Smooth muscle cell (in vitro differentiated cells): ENCODE results near the gene CREB3L2. TPM values are rescaled to one million over a fixed set of nuclear protein-coding genes. Genes with fewer than 3 reads are reported as not detected.

Experiments
- DNase-seq: peaks from one replicate; lab custom pipeline; 2025; ENCODE audit not compliant: unreplicated experiment; lab: John Stamatoyannopoulos, UW
- H2AFZ ChIP-seq: fragments of 200-600 bp; sonication (generic); 2 replicates; pipeline ENCODE4 v1.6.0; 2016; ENCODE audit warnings: antibody characterized with exemption, low read depth, mild to moderate bottlenecking
- H3F3A ChIP-seq: fragments of 200-600 bp; sonication (generic); 2 replicates; pipeline ENCODE4 v1.6.0; 2017; ENCODE audit warnings: antibody characterized with exemption, low read depth
- H3K27ac ChIP-seq: fragments of 200-600 bp; sonication (generic); 2 replicates; pipeline ENCODE4 v1.5.1; 2016; ENCODE audit warnings: low read depth, mild to moderate bottlenecking
- H3K27me3 ChIP-seq: fragments of 200-600 bp; sonication (generic); 2 replicates; pipeline ENCODE4 v1.6.1; 2016; ENCODE audit warnings: low read depth, mild to moderate bottlenecking
- H3K36me3 ChIP-seq: fragments of 200-600 bp; sonication (generic); 2 replicates; pipeline ENCODE4 v1.5.1; 2016; ENCODE audit warnings: low read depth
- H3K4me1 ChIP-seq: fragments of 200-600 bp; sonication (generic); 2 replicates; pipeline ENCODE4 v1.5.1; 2016; ENCODE audit warnings: low read depth
- H3K4me2 ChIP-seq: fragments of 200-600 bp; sonication (generic); 2 replicates; pipeline ENCODE4 v1.6.0; 2016; ENCODE audit warnings: mild to moderate bottlenecking
- H3K4me3 ChIP-seq: fragments of 200-600 bp; sonication (generic); 2 replicates; pipeline ENCODE4 v1.5.1; 2016; ENCODE audit warnings: mild to moderate bottlenecking
- H3K79me2 ChIP-seq: fragments of 200-600 bp; sonication (generic); 2 replicates; pipeline ENCODE4 v1.6.0; 2016; ENCODE audit warnings: low read depth, mild to moderate bottlenecking
- H3K9ac ChIP-seq: fragments of 200-600 bp; sonication (generic); 2 replicates; pipeline ENCODE4 v1.6.0; 2016; ENCODE audit warnings: low read depth
- H3K9me3 ChIP-seq: fragments of 200-600 bp; sonication (generic); replicated peaks from 2 replicates; pipeline ENCODE4 v1.5.1; 2016; ENCODE audit warnings: low read depth
- H4K20me1 ChIP-seq: fragments of 200-600 bp; sonication (generic); 2 replicates; pipeline ENCODE4 v1.6.0; 2016; ENCODE audit warnings: low read depth
- WGBS: methylation state at CpG from one replicate; pipeline ENCODE4 v1.1.7; 2016; ENCODE audit warnings: low lambda C conversion rate; 5-methylcytosine and 5-hydroxymethylcytosine counted together
- polyA plus RNA-seq: library from polyadenylated mRNA; unstranded; fragments of >200 nt; fragmentation: Nextera tagmentation; extraction: Ambion mirVana; gene quantifications from 2 replicates; pipeline ENCODE4 v1.2.1, GENCODE V29; 2016
- total RNA-seq: library from RNA; depleted of rRNA; stranded (reverse); fragments of >200 nt; gene quantifications from 2 replicates; pipeline ENCODE4 v1.2.3, GENCODE V29; 2014
- TF ChIP-seq, protein P1 (sequence below): fragments of 200-600 bp; sonication (generic); IDR thresholded peaks from 2 replicates; pipeline ENCODE4 v1.5.1; 2017; ENCODE audit warnings: borderline replicate concordance, mild to moderate bottlenecking, antibody characterized with exemption; ENCODE audit not compliant: insufficient read depth, poor library complexity, severe bottlenecking

CREB3L2 gene
- total and polyA plus RNA-seq, 2 experiments from 2014 or later = 27.4 to 69.1 TPM

DNA sequence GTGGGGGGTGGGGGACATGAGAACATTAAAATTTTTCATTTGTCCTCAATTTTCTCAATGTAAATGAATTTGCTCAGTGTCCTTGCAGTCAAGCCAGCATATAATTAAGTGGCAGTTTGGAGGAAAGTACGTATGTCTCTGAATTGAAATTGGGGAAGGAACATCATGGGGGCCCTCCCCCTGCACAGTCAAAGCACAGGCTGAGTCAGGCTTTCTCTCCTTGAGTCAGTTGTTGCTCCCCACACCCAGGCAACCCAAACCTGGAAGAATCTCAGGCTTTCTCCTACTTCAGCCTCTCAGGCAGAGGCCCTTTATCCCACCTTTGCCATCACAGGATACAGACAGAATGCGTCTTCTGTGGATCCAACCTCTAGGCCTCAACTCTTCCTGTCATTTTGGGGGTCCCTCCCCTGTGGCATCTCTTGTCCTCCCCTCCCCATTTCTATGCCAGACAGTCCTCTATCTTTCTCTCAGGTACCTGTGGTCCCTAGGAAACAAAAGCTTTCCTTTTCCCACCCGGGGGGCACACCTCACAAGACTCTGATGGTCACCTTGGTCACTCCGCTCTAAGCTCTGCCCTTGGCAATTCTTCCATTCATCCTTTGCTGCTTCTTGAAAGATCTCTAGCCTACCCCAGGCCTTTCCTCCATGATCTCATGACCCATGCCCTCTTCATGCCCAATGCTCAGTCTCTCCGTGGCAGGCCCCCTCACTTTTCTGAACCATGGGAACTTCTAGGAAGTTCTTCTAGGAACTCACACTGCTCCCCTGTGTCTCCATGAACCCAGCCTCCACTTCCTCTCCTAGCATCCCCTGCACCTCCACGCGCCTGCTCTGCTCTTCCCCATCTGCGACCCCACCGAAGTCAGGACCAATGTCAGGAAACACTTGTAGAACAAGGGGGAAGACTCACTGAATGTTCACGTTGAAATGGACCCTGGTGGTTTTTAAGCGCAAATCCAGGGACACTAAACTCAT, 40.4 kb downstream of the CREB3L2 start:
- Histone ChIP-seq H3K4me3 (no peak overlapping the region), H2AFZ (no peak overlapping the region), H3K79me2 (peaks cover 100% of the 10 kb centered on the region), H3F3A (peaks cover 2% of the 10 kb centered on the region), H3K27me3 (no peaks in the 10 kb centered on the region), H4K20me1 (peaks cover 93% of the 10 kb centered on the region), H3K4me2 (no peak overlapping the region), H3K9me3 (no peaks in the 10 kb centered on the region), H3K9ac (no peak overlapping the region), H3K4me1 (peaks cover 9% of the 10 kb centered on the region), H3K27ac (peak overlapping the region; percentile 60), H3K36me3 (no peaks in the 10 kb centered on the region)
- TF ChIP-seq, protein P1, sequence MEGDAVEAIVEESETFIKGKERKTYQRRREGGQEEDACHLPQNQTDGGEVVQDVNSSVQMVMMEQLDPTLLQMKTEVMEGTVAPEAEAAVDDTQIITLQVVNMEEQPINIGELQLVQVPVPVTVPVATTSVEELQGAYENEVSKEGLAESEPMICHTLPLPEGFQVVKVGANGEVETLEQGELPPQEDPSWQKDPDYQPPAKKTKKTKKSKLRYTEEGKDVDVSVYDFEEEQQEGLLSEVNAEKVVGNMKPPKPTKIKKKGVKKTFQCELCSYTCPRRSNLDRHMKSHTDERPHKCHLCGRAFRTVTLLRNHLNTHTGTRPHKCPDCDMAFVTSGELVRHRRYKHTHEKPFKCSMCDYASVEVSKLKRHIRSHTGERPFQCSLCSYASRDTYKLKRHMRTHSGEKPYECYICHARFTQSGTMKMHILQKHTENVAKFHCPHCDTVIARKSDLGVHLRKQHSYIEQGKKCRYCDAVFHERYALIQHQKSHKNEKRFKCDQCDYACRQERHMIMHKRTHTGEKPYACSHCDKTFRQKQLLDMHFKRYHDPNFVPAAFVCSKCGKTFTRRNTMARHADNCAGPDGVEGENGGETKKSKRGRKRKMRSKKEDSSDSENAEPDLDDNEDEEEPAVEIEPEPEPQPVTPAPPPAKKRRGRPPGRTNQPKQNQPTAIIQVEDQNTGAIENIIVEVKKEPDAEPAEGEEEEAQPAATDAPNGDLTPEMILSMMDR = no peak
- no peak for DNase-seq
- 93% methylated on average over 11 of the region's 11 CpGs for WGBS

DNA sequence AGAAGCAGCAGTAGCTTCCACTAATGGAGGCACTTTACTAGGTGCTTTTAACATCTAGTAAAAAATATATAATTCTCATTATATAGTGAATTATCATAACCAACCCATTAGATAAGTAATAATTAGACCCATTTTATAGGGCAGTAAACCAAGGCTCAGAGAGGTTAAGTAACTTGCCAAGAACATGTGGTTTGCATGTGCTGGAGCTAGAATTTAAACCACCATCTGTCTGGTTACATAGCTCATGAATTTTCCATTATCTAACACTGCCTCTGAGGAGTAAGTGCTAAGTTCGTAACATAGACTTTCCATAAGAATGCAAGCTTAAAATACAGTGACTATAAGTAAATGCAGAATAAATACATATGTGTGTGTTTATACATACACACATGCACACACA, 41.9 kb downstream of the CREB3L2 start:
- H3K4me1 ChIP-seq = peaks cover 16% of the 10 kb centered on the region
- 87% methylated on average over 1 of the region's 1 CpG for WGBS
- H4K20me1 ChIP-seq = peaks cover 92% of the 10 kb centered on the region
- no peaks in the 10 kb centered on the region for H3K36me3 ChIP-seq
- TF ChIP-seq, protein P1 = no peak
- no peak overlapping the region for H2AFZ ChIP-seq
- no peak overlapping the region for H3K4me2 ChIP-seq
- H3K9ac ChIP-seq = no peak overlapping the region
- H3K9me3 ChIP-seq = no peaks in the 10 kb centered on the region
- no peak for DNase-seq
- no peaks in the 10 kb centered on the region for H3K27me3 ChIP-seq
- H3F3A ChIP-seq = peaks cover 9% of the 10 kb centered on the region
- no peak overlapping the region for H3K4me3 ChIP-seq
- peak overlapping the region; percentile 3 for H3K27ac ChIP-seq
- H3K79me2 ChIP-seq = peaks cover 100% of the 10 kb centered on the region

DNA sequence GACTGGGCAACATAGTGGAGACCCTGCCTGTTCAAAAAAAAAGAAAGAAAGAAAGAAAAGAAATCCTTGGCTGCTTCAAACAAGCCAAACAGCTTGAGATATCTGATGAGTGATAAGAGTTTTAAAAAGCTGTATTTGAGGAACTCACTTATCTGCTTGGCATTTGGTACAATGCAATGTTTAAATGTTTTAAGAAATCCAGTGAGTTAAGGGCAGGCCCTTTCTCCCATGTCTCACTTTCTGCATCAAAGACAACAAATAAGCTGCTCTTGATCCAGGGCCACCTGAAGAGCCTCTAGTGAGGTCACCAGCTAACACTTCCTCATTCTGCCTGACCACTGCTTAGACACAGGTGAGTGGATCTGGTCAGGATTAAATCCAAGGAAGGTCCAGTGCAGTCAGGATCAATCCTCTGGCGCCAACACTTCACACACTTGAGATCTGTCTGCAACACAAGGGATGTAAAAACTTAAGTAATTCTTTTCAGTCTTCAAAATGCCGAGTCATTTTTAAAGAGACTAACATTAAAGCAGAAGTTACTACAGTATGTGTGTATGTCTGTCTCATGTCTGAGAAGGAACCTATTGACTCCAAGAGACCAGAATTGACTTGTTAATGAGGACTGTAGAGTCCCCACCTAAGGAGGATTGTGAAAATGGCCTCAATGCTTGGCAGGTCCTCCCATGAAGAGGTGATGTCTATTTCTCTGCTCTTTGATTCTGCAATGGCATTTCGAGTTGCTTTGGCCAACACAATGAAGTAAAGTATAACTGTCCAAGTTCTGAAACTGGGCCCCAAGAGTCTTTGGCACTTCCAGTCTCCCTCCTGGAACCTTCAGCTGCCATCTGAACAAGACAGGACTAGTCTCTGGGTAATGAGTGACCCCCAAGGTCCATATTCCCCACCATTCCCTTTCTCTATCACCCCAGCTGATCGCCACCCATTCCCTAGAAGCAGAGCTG, 43.1 kb downstream of the CREB3L2 start:
- Histone ChIP-seq H3K4me1 (peaks cover 28% of the 10 kb centered on the region), H3K9ac (no peak overlapping the region), H3K4me3 (no peak overlapping the region), H2AFZ (no peak overlapping the region), H3K79me2 (peaks cover 89% of the 10 kb centered on the region), H3K9me3 (no peaks in the 10 kb centered on the region), H4K20me1 (peaks cover 93% of the 10 kb centered on the region), H3K36me3 (no peaks in the 10 kb centered on the region), H3K27ac (peak overlapping the region; percentile 97), H3K4me2 (peak overlapping the region; percentile 30), H3F3A (peaks cover 21% of the 10 kb centered on the region), H3K27me3 (no peaks in the 10 kb centered on the region)
- DNase-seq = no peak
- WGBS = 85% methylated on average over 4 of the region's 4 CpGs
- TF ChIP-seq, protein P1 = no peak
